DND-41 (cell line): ENCODE results near the gene PRSS23.

ENCODE experiments used
- ATAC-seq: fragments of 200-7000 bp; cut with Tn5 transposase; 3 replicates; pipeline ENCODE4 v1.9.1; 2021; ENCODE audit warnings: low read depth; ENCODE audit not compliant: insufficient read depth
- DNase-seq: peaks from one replicate; pipeline ENCODE4 v3.0.0-alpha.2; 2020
- H2AFZ ChIP-seq: 2 replicates; pipeline ENCODE4 v1.6.0; 2012; ENCODE audit warnings: low read depth, low read length
- H3K27ac ChIP-seq: 2 replicates; pipeline ENCODE4 v1.5.1; 2012; ENCODE audit warnings: low read length, inconsistent platforms
- H3K27me3 ChIP-seq: fragments of 200-600 bp; sonication (generic); 2 replicates; pipeline ENCODE4 v1.6.0; 2012; ENCODE audit warnings: low read length, mild to moderate bottlenecking, inconsistent platforms; ENCODE audit not compliant: insufficient read depth, poor library complexity
- H3K36me3 ChIP-seq: 2 replicates; pipeline ENCODE4 v1.5.1; 2012; ENCODE audit warnings: low read length, inconsistent platforms; ENCODE audit not compliant: insufficient read depth
- H3K4me1 ChIP-seq: 2 replicates; pipeline ENCODE4 v1.5.1; 2012; ENCODE audit warnings: mild to moderate bottlenecking, low read length; ENCODE audit not compliant: insufficient read depth
- H3K4me2 ChIP-seq: 2 replicates; pipeline ENCODE4 v1.6.0; 2012; ENCODE audit warnings: mild to moderate bottlenecking, moderate library complexity, low read length, inconsistent platforms; ENCODE audit not compliant: insufficient read depth
- H3K4me3 ChIP-seq, 2 experiments: fragments of 200-600 bp in 1 of 2; shearing (Covaris generic) in 1 of 2; 2 replicates each; pipeline ENCODE4 v1.5.1; 2012 to 2016; ENCODE audit warnings: inconsistent platforms in 2 of 2, low read length in 2 of 2, mild to moderate bottlenecking in 2 of 2, low read depth in 1 of 2, moderate library complexity in 1 of 2
- H3K79me2 ChIP-seq: 2 replicates; pipeline ENCODE4 v1.6.0; 2012; ENCODE audit warnings: low read length, inconsistent platforms; ENCODE audit not compliant: insufficient read depth
- H3K9ac ChIP-seq: 2 replicates; pipeline ENCODE4 v1.6.0; 2012; ENCODE audit warnings: low read depth, mild to moderate bottlenecking, inconsistent platforms, low read length, moderate library complexity
- H3K9me3 ChIP-seq: 2 replicates; pipeline ENCODE4 v1.5.1; 2012; ENCODE audit warnings: low read length, moderate library complexity, mild to moderate bottlenecking, inconsistent platforms; ENCODE audit not compliant: insufficient read depth, severe bottlenecking
- H4K20me1 ChIP-seq: 2 replicates; pipeline ENCODE4 v1.6.0; 2012; ENCODE audit warnings: low read length; ENCODE audit not compliant: insufficient read depth
- CTCF ChIP-seq: IDR thresholded peaks from 2 replicates; pipeline ENCODE4 v1.5.1; 2012; ENCODE audit warnings: borderline replicate concordance, low read length, moderate library complexity, mild to moderate bottlenecking; ENCODE audit not compliant: poor library complexity, severe bottlenecking; ENCODE audit errors: extremely low read depth
- EZH2 ChIP-seq: IDR thresholded peaks from 3 replicates; pipeline ENCODE4 v1.6.1; 2012; ENCODE audit warnings: borderline replicate concordance, low read depth, mild to moderate bottlenecking, moderate library complexity, low read length, inconsistent platforms; ENCODE audit not compliant: severe bottlenecking

Gene PRSS23

DNA sequence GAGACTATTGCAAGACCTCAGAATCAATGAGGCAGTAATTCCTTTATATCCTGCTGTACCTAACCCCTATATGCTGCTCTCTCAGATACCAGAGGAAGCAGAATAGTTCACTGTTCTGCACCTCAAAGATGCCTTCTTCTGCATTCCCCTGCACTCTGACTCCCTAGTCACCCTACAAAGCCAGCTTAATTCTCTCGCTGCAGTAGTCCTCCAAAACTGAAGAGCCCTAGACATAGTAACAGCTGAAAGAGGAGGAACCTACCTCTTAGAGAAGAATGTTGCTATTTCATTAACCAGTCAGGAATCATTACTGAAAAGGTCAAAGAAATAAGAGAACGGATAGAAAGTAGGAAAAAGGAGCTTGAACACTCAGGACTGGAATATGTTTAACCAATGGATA is 49.3 kb downstream of the PRSS23 start:
- H3K4me3 ChIP-seq, result no peak overlapping the region
- H3K27me3 ChIP-seq, result no peaks in the 10 kb centered on the region
- H2AFZ ChIP-seq, result no peak overlapping the region
- no peak for ATAC-seq
- H3K9me3 ChIP-seq, result no peaks in the 10 kb centered on the region
- H3K9ac ChIP-seq, result no peak overlapping the region
- H3K36me3 ChIP-seq, result no peaks in the 10 kb centered on the region
- H3K4me2 ChIP-seq, result no peak overlapping the region
- H3K79me2 ChIP-seq, result no peaks in the 10 kb centered on the region
- no peak for DNase-seq
- H3K4me1 ChIP-seq, result no peaks in the 10 kb centered on the region
- H4K20me1 ChIP-seq, result no peaks in the 10 kb centered on the region
- H3K27ac ChIP-seq, result no peak overlapping the region
- no peak for TF ChIP-seq EZH2
- no peak for TF ChIP-seq CTCF
